Spleen (tissue), 7 donors: ENCODE results near the gene GLRA2.

Experiments
- POLR2A ChIP-seq, 3 donors: fragments of 450-650 bp; IDR thresholded peaks; one replicate each; pipeline ENCODE4 v1.5.1; 2017; ENCODE audit warnings: antibody characterized with exemption in 3 of 3, mild to moderate bottlenecking in 1 of 3
- POLR2AphosphoS5 ChIP-seq, 3 donors: sonication (generic); formaldehyde crosslinking; IDR thresholded peaks; one replicate each; pipeline ENCODE4 v1.5.1; 2017; ENCODE audit warnings: antibody characterized with exemption in 3 of 3
- TF ChIP-seq, protein P1 (sequence below), 11 experiments: fragments of 200-600 bp in 7 of 11; fragments of 450-650 bp in 4 of 11; sonication (generic) in 4 of 11; IDR thresholded peaks in 8 of 11; conservative IDR thresholded peaks in 3 of 11; 1 replicate in 7 of 11; 2 replicates in 4 of 11; pipeline versions ENCODE4 v1.4.0 to v1.8.0; 2016 to 2021; ENCODE audit warnings: antibody characterized with exemption in 11 of 11, inconsistent platforms in 4 of 11, mild to moderate bottlenecking in 1 of 11
- donor health status: DM: no; HTN: no; CAD: no; lungs with moderate emphysema.
- donor health status: DM: no; HTN: no; CAD: no.
- donor health status: DM: no; HTN: no; CAD: no.

DNA sequence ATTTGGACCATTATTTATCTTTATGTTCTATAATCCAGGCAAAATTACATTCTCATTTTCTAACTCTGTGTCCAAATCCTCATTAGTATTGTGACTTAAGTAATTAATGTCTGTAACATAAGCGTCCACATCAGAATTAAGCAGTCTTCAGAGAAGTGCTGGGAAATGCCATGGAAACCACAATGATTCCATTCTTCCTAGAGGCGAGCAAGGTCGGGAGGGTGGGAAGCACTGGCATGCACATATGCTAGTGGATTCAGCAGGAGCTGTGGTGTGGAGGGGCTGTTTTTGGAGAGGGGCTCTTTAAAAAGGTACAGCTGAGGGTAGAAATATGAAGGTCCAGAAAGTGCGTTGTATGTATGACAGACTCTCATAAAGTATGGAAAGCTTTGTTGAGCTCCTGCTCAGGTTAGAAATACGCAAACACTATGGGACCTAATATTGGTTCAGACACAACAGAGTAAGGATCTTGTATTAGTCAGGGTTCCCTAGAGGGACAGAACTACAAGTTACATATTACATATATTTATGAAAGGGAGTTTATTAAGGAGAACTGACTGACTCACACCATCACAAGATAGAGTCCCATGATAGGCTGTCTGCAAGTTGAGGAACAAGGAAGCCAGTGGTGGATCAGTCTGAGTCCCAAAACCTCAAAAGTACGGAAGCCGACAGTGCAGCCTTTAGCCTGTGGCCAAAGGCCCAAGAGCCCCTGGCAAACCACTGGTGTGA, 61.5 kb downstream of the GLRA2 start:
- TF ChIP-seq POLR2A (IDR thresholded peaks at IDR 0.05) (no peak), POLR2AphosphoS5 (IDR thresholded peaks at IDR 0.05) (no peak)
- TF ChIP-seq, protein P1, sequence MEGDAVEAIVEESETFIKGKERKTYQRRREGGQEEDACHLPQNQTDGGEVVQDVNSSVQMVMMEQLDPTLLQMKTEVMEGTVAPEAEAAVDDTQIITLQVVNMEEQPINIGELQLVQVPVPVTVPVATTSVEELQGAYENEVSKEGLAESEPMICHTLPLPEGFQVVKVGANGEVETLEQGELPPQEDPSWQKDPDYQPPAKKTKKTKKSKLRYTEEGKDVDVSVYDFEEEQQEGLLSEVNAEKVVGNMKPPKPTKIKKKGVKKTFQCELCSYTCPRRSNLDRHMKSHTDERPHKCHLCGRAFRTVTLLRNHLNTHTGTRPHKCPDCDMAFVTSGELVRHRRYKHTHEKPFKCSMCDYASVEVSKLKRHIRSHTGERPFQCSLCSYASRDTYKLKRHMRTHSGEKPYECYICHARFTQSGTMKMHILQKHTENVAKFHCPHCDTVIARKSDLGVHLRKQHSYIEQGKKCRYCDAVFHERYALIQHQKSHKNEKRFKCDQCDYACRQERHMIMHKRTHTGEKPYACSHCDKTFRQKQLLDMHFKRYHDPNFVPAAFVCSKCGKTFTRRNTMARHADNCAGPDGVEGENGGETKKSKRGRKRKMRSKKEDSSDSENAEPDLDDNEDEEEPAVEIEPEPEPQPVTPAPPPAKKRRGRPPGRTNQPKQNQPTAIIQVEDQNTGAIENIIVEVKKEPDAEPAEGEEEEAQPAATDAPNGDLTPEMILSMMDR (IDR thresholded peaks at IDR 0.05 in 8 of 11, conservative IDR thresholded peaks at IDR 0.05 in 3 of 11), result no peak
